ENCODE measurements around the gene CBLL2.
"Not testable (repeated sequence)": the region's sequence is repeated elsewhere in the genome, so short reads cannot be mapped to it uniquely, and the experiment has no call there.

DNA sequence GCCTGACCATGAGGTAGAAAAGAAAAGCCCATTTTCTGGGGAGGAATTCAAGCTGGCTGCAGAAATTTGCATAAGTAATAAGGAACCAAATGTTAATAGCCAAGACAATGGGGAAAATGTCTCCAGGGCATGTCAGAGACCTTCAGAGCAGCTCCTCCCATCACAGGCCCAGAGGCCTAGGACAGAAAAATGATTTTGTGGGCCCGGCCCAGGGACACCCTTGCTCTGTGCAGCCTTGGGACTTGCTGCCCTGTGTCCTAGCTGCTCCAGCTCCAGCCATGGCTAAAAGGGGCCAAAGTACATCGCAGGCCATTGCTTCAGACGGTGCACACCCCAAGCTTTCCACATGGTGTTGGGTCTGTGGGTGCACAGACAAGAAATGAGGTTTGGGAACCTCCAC lies 16.5 kb downstream of the CBLL2 start:
- not testable (repeated sequence) for TF ChIP-seq ZNF274 (IDR thresholded peaks at IDR 0.05; ENCODE audit: low read depth, low read length); YY1 (IDR thresholded peaks at IDR 0.05; ENCODE audit: insufficient read depth, insufficient read length)

Measured in NT2/D1 (cell line).